Tibial nerve (tissue), 4 donors: ENCODE results near the gene USP25. TPM values are rescaled to one million over a fixed set of nuclear protein-coding genes. Genes with fewer than 3 reads are reported as not detected.

Source experiments
- DNase-seq, 2 donors: peaks; one replicate each; pipeline ENCODE4 v3.0.0-alpha.2; 2019; ENCODE audit warnings: low spot score in 2 of 2
- H3K27ac ChIP-seq, 4 donors: fragments of 200-600 bp; sonication (generic) in 3 of 4; one replicate each; pipeline ENCODE4 v1.5.1; 2017 to 2019; ENCODE audit warnings: mild to moderate bottlenecking in 1 of 4
- H3K27me3 ChIP-seq, 2 donors: fragments of 200-600 bp; sonication (generic) in 1 of 2; one replicate each; pipeline versions ENCODE4 v1.5.1 to v1.6.0; 2017 to 2019
- H3K36me3 ChIP-seq, 3 donors: fragments of 200-600 bp; sonication (generic); one replicate each; pipeline ENCODE4 v1.5.1; 2018 to 2019
- H3K4me1 ChIP-seq, 4 donors: fragments of 200-600 bp; sonication (generic) in 3 of 4; one replicate each; pipeline ENCODE4 v1.5.1; 2017 to 2019
- H3K4me3 ChIP-seq, 4 donors: fragments of 200-600 bp; sonication (generic) in 3 of 4; one replicate each; pipeline ENCODE4 v1.5.1; 2017 to 2019; ENCODE audit warnings: mild to moderate bottlenecking in 1 of 4, moderate library complexity in 1 of 4
- H3K9me3 ChIP-seq, 4 donors: fragments of 200-600 bp; sonication (generic) in 3 of 4; one replicate each; pipeline ENCODE4 v1.5.1; 2017 to 2019
- CTCF ChIP-seq, 5 experiments: fragments of 200-600 bp in 3 of 5; fragments of 450-650 bp in 2 of 5; sonication (generic) in 3 of 5; IDR thresholded peaks; one replicate each; pipeline ENCODE4 v1.5.1; 2016 to 2019; ENCODE audit warnings: antibody characterized with exemption in 5 of 5, mild to moderate bottlenecking in 3 of 5, moderate library complexity in 2 of 5
- EP300 ChIP-seq, 2 donors: sonication (generic); formaldehyde crosslinking; IDR thresholded peaks; one replicate each; pipeline ENCODE4 v1.6.1; 2017; ENCODE audit warnings: antibody characterized with exemption in 2 of 2, mild to moderate bottlenecking in 1 of 2
- POLR2A ChIP-seq, 2 donors: fragments of 450-650 bp; IDR thresholded peaks; one replicate each; pipeline ENCODE4 v1.6.1; 2017; ENCODE audit warnings: antibody characterized with exemption in 2 of 2, mild to moderate bottlenecking in 2 of 2, moderate library complexity in 2 of 2
- WGBS, 2 donors: methylation state at CpG; one replicate each; pipeline ENCODE4 v1.1.5; 2018; 5-methylcytosine and 5-hydroxymethylcytosine counted together
- total RNA-seq, 4 donors: library from RNA; depleted of rRNA; stranded (reverse); fragments of >200 nt; gene quantifications; one replicate each; pipeline ENCODE4 v1.1.0, GENCODE V29; 2016

The USP25 gene
- total RNA-seq, 4 donors from 2014 or later: 59.6 to 79.8 (median 69.9) TPM

GRCh38 chr21:15768045-15768601 is 38.3 kb downstream of the USP25 start:
- TF ChIP-seq CTCF (IDR thresholded peaks at IDR 0.05): no peak
- no peak for TF ChIP-seq POLR2A (IDR thresholded peaks at IDR 0.05)
- TF ChIP-seq EP300 (IDR thresholded peaks at IDR 0.05): no peak
- DNase-seq: no peak
- WGBS, 2 donors: 84 to 90% methylated on average over 5 of the region's 5 CpGs

GRCh38 chr21:15768853-15769252 is 39.1 kb downstream of the USP25 start:
- Histone ChIP-seq H3K36me3 (peaks cover 0 to 5% (median 0%) of the 10 kb centered on the region in 3 donors), H3K4me3 (no peak overlapping the region), H3K27me3 (no peaks in the 10 kb centered on the region), H3K4me1 (peaks cover 0 to 41% (median 6%) of the 10 kb centered on the region in 4 donors), H3K27ac (no peak overlapping the region), H3K9me3 (no peaks in the 10 kb centered on the region)
- TF ChIP-seq EP300 (IDR thresholded peaks at IDR 0.05) (no peak), CTCF (IDR thresholded peaks at IDR 0.05) (no peak), POLR2A (IDR thresholded peaks at IDR 0.05) (no peak)
- no peak for DNase-seq
- WGBS, 2 donors: 86 to 92% methylated on average over 2 of the region's 2 CpGs

More at GRCh38 chr21:15768045-15768601, 38.3 kb downstream of the USP25 start:
- Histone ChIP-seq H3K9me3 (no peaks in the 10 kb centered on the region), H3K27ac (no peak overlapping the region), H3K4me3 (no peak overlapping the region), H3K4me1 (peaks cover 0 to 46% (median 6%) of the 10 kb centered on the region in 4 donors), H3K36me3 (peaks cover 0 to 3% (median 0%) of the 10 kb centered on the region in 3 donors), H3K27me3 (no peaks in the 10 kb centered on the region)

- Histone ChIP-seq H3K4me1 (peaks cover 0 to 37% (median 8%) of the 10 kb centered on the region in 4 donors), H3K27me3 (no peaks in the 10 kb centered on the region), H3K27ac (no peak overlapping the region), H3K9me3 (no peaks in the 10 kb centered on the region), H3K4me3 (no peak overlapping the region), H3K36me3 (peaks cover 0 to 5% (median 0%) of the 10 kb centered on the region in 3 donors)
- TF ChIP-seq EP300 (IDR thresholded peaks at IDR 0.05) (no peak), POLR2A (IDR thresholded peaks at IDR 0.05) (no peak), CTCF (IDR thresholded peaks at IDR 0.05) (no peak)
- DNase-seq: no peak
- WGBS, 2 donors: 95 to 97% methylated on average over 6 of the region's 6 CpGs
Measured at GRCh38 chr21:15771311-15771710, 41.5 kb downstream of the USP25 start.

- TF ChIP-seq CTCF (IDR thresholded peaks at IDR 0.05) (no peak), EP300 (IDR thresholded peaks at IDR 0.05) (no peak), POLR2A (IDR thresholded peaks at IDR 0.05) (no peak)
- Histone ChIP-seq H3K4me3 (no peak overlapping the region), H3K36me3 (peaks cover 0 to 5% (median 0%) of the 10 kb centered on the region in 3 donors), H3K4me1 (peaks cover 0 to 24% (median 3%) of the 10 kb centered on the region in 4 donors), H3K27ac (no peak overlapping the region), H3K9me3 (no peaks in the 10 kb centered on the region), H3K27me3 (no peaks in the 10 kb centered on the region)
- WGBS, 2 donors: 73 to 94% methylated on average over 3 of the region's 3 CpGs
- no peak for DNase-seq
Measured at GRCh38 chr21:15772654-15773053, 42.9 kb downstream of the USP25 start.

GRCh38 chr21:15774590-15774989 is 44.8 kb downstream of the USP25 start:
- peaks cover 0 to 25% (median 2%) of the 10 kb centered on the region in 4 donors for H3K4me1 ChIP-seq
- H3K36me3 ChIP-seq: peaks cover 0 to 5% (median 0%) of the 10 kb centered on the region in 3 donors
- no peak overlapping the region for H3K4me3 ChIP-seq
- H3K9me3 ChIP-seq: no peaks in the 10 kb centered on the region
- DNase-seq: no peak
- no peak overlapping the region for H3K27ac ChIP-seq
- H3K27me3 ChIP-seq: no peaks in the 10 kb centered on the region
- 76 to 78% methylated on average over 3 of the region's 3 CpGs for WGBS, 2 donors
- TF ChIP-seq EP300 (IDR thresholded peaks at IDR 0.05) (no peak), CTCF (IDR thresholded peaks at IDR 0.05) (no peak), POLR2A (IDR thresholded peaks at IDR 0.05) (no peak)
